Endothelial cell of umbilical vein (primary cell): ENCODE data around the gene KRTAP4-5. TPM values are rescaled to one million over a fixed set of nuclear protein-coding genes. Genes with fewer than 3 reads are reported as not detected.
"Not testable (repeated sequence)": the region's sequence is repeated elsewhere in the genome, so short reads cannot be mapped to it uniquely, and the experiment has no call there.

Source experiments
- BruUV-seq: library from RNA; stranded (reverse); fragments of 400-500 nt; replicated peaks from 2 replicates; lab custom pipeline; 2021; lab: Mats Ljungman, UMichigan
- CTCF ChIA-PET: fragments of 300-600, 350-600 bp; sonication (Branson Sonifier 250); formaldehyde crosslinking; loops from one replicate; lab custom pipeline; 2021; ENCODE audit warnings: antibody characterized with exemption, inconsistent platforms; lab: Charles Lee
- POLR2A ChIA-PET: fragments of 300-600, 350-600 bp; sonication (Branson Sonifier 250); formaldehyde crosslinking; loops from one replicate; lab custom pipeline; 2021; ENCODE audit warnings: antibody characterized with exemption, inconsistent platforms; lab: Charles Lee
- DNase-seq: peaks from one replicate; pipeline ENCODE4 v3.0.0-alpha.2; 2011; ENCODE audit warnings: low read depth, low spot score
- FAIRE-seq: peaks from 2 replicates; lab custom pipeline; 2011; peaks lifted over from hg19 to GRCh38; lab: Jason Lieb, UNC
- H2AFZ ChIP-seq: 2 replicates; pipeline ENCODE4 v1.6.0; 2012; ENCODE audit warnings: low read depth, low read length, control low read depth, inconsistent platforms
- H3K27ac ChIP-seq: 2 replicates; pipeline ENCODE4 v1.5.1; 2011; ENCODE audit warnings: low read depth, mild to moderate bottlenecking, control low read depth, low read length, moderate library complexity; ENCODE audit not compliant: insufficient read depth
- H3K27me3 ChIP-seq, 2 experiments: 2 replicates each; pipeline versions ENCODE4 v1.6.0 to v1.6.1; 2011; ENCODE audit warnings: low read length in 2 of 2, mixed read lengths in 1 of 2; ENCODE audit not compliant: control insufficient read depth in 2 of 2, insufficient read depth in 2 of 2
- H3K36me3 ChIP-seq, 2 experiments: 2 replicates in 1 of 2; 3 replicates in 1 of 2; pipeline ENCODE4 v1.5.1; 2011; ENCODE audit warnings: low read length in 2 of 2, mild to moderate bottlenecking in 1 of 2, moderate library complexity in 1 of 2; ENCODE audit not compliant: control insufficient read depth in 2 of 2, insufficient read depth in 2 of 2; ENCODE audit errors: extremely low read depth in 1 of 2
- H3K4me1 ChIP-seq: 3 replicates; pipeline ENCODE4 v1.5.1; 2011; ENCODE audit warnings: mild to moderate bottlenecking, low read length; ENCODE audit not compliant: control insufficient read depth, insufficient read depth; ENCODE audit errors: extremely low read depth
- H3K4me2 ChIP-seq: 2 replicates; pipeline ENCODE4 v1.6.1; 2011; ENCODE audit warnings: low read length, control low read depth, mixed read lengths; ENCODE audit not compliant: insufficient read depth
- H3K4me3 ChIP-seq, 3 experiments: fragments of 200-600 bp in 1 of 3; sonication (generic), shearing (Covaris generic) in 1 of 3; replicated peaks in 1 of 3; 2 replicates each; pipeline ENCODE4 v1.5.1; 2011 to 2016; ENCODE audit warnings: control low read depth in 3 of 3, low read length in 3 of 3, mild to moderate bottlenecking in 2 of 3, inconsistent platforms in 1 of 3, low read depth in 1 of 3, moderate library complexity in 1 of 3; ENCODE audit not compliant: insufficient read depth in 1 of 3
- H3K79me2 ChIP-seq: 2 replicates; pipeline ENCODE4 v1.6.0; 2012; ENCODE audit warnings: low read length, inconsistent platforms; ENCODE audit not compliant: control insufficient read depth, insufficient read depth
- H3K9ac ChIP-seq: replicated peaks from 2 replicates; pipeline ENCODE3; 2011; ENCODE audit warnings: low read length, control low read depth; ENCODE audit not compliant: insufficient read depth; ENCODE audit errors: extremely low read depth
- H3K9me1 ChIP-seq: replicated peaks from 3 replicates; pipeline ENCODE4 v1.6.0; 2011; ENCODE audit warnings: mild to moderate bottlenecking, low read length; ENCODE audit not compliant: control insufficient read depth, insufficient read depth; ENCODE audit errors: extremely low read depth
- H3K9me3 ChIP-seq: replicated peaks from 2 replicates; pipeline ENCODE4 v1.5.1; 2012; ENCODE audit warnings: low read length, inconsistent platforms; ENCODE audit not compliant: control insufficient read depth, insufficient read depth
- H4K20me1 ChIP-seq: replicated peaks from 2 replicates; pipeline ENCODE3; 2011; ENCODE audit warnings: mild to moderate bottlenecking, low read length; ENCODE audit not compliant: control insufficient read depth, insufficient read depth; ENCODE audit errors: extremely low read depth
- CTCF ChIP-seq, 2 donors: IDR thresholded peaks; 1 replicate in 1 of 2; 2 replicates in 1 of 2; pipeline ENCODE4 v1.5.1; 2011; ENCODE audit warnings: low read length in 2 of 2, mild to moderate bottlenecking in 2 of 2, moderate library complexity in 2 of 2, control low read depth in 1 of 2, inconsistent platforms in 1 of 2, low read depth in 1 of 2; ENCODE audit not compliant: insufficient read depth in 1 of 2; ENCODE audit errors: extremely low read depth in 1 of 2
- EZH2 ChIP-seq: IDR thresholded peaks from 2 replicates; pipeline ENCODE4 v1.6.1; 2012; ENCODE audit warnings: borderline replicate concordance, low read depth, mild to moderate bottlenecking, moderate library complexity, low read length, inconsistent platforms; ENCODE audit not compliant: severe bottlenecking
- FOS ChIP-seq: IDR thresholded peaks from 2 replicates; pipeline ENCODE4 v1.6.1; 2011; ENCODE audit warnings: mild to moderate bottlenecking, low read length, moderate library complexity, borderline replicate concordance; ENCODE audit not compliant: insufficient read depth
- GATA2 ChIP-seq: IDR thresholded peaks from 2 replicates; pipeline ENCODE4 v1.7.0; 2011; ENCODE audit warnings: low read depth, mild to moderate bottlenecking, moderate library complexity, mixed read lengths, low read length; ENCODE audit not compliant: insufficient read length, insufficient read depth
- JUN ChIP-seq: IDR thresholded peaks from 2 replicates; pipeline ENCODE4 v1.6.1; 2011; ENCODE audit warnings: borderline replicate concordance, low read depth; ENCODE audit not compliant: insufficient read length, insufficient read depth
- MAX ChIP-seq: IDR thresholded peaks from 2 replicates; pipeline ENCODE4 v1.6.1; 2011; ENCODE audit not compliant: insufficient read depth, insufficient read length
- MYC ChIP-seq: IDR thresholded peaks from one replicate; pipeline ENCODE4 v1.6.1; 2011; ENCODE audit warnings: mild to moderate bottlenecking, low read depth, low read length
- POLR2A ChIP-seq: IDR thresholded peaks from 2 replicates; pipeline ENCODE4 v1.6.1; 2012; ENCODE audit warnings: low read depth, mild to moderate bottlenecking, control low read depth, low read length
- POLR2AphosphoS5 ChIP-seq: IDR thresholded peaks from 2 replicates; pipeline ENCODE4 v1.6.1; 2012; ENCODE audit warnings: low read depth, mild to moderate bottlenecking, control low read depth, low read length, moderate library complexity; ENCODE audit not compliant: insufficient read depth
- dilution Hi-C: fragments of 300-500 bp; cut with MboI; formaldehyde crosslinking; loops from one replicate; pipeline ENCODE4 v1.15.0; 2019; ENCODE audit warnings: low sequenced_read_pairs; ENCODE audit not compliant: extremely low pct_ligation_motif_present
- intact Hi-C: fragments of 100-400 bp; cut with micrococcal nuclease; formaldehyde crosslinking; loops from one replicate; pipeline ENCODE4 v1.10.0; 2022
- polyA plus RNA-seq, 4 experiments: library from polyadenylated mRNA; depleted of rRNA in 3 of 4; stranded (reverse) in 3 of 4; unstranded in 1 of 4; fragments of >200 nt; gene quantifications; 2 replicates each; pipeline versions ENCODE4 v1.2.1 to v1.2.3, GENCODE V29; 2011 to 2012; ENCODE audit warnings: missing spikeins in 1 of 4
- total RNA-seq: library from RNA; stranded (reverse); gene quantifications from 2 replicates; pipeline ENCODE4 v1.2.3, GENCODE V29; 2021

The KRTAP4-5 gene
- total and polyA plus RNA-seq, 2 donors (not counting 3 experiments of a cell fraction or from before 2014, with no cell fraction given): not detected

- FAIRE-seq (no peak), DNase-seq (no peak)
- Histone ChIP-seq H3K9me1 (no peaks in the 10 kb centered on the region), H3K9ac (no peak within 1 kb of the TSS), H3K27ac (no peak within 1 kb of the TSS), H4K20me1 (no peaks in the 10 kb centered on the region), H3K36me3 (no peaks in the 10 kb centered on the region), H3K79me2 (no peaks in the 10 kb centered on the region), H3K4me2 (no peak within 1 kb of the TSS), H2AFZ (no peak within 1 kb of the TSS), H3K4me3 (no peak within 1 kb of the TSS), H3K27me3 (no peaks in the 10 kb centered on the region), H3K4me1 (no peaks in the 10 kb centered on the region), H3K9me3 (no peaks in the 10 kb centered on the region)
- dilution Hi-C loops: no loop called here
- ChIA-PET POLR2A (no interaction called here), CTCF (no interaction called here)
- TF ChIP-seq CTCF (IDR thresholded peaks at IDR 0.05; ENCODE audit: extremely low read depth in 1 of 2, insufficient read depth in 1 of 2, low read depth in 1 of 2, low read length in 2 of 2) (no peak), POLR2A (no peak), POLR2AphosphoS5 (no peak), MAX (no peak), MYC (no peak), EZH2 (no peak), JUN (no peak), FOS (no peak), GATA2 (no peak)
- intact Hi-C loops: no loop called here
- no TSS peak for BruUV-seq
These were observed 9.1 kb downstream of the KRTAP4-5 start, which contains the start of gene KRTAP4-6 for GRCh38 chr17:41140360-41141131. Gene KRTAP4-6 (minus strand): TSS chr17:41140544. CDS start chr17:41140487, 57 bp downstream.

- H4K20me1 ChIP-seq, FAIRE-seq, H3K79me2 ChIP-seq, H3K36me3 ChIP-seq, BruUV-seq, intact Hi-C loops, POLR2A ChIA-PET, dilution Hi-C loops, H3K27ac ChIP-seq, H3K4me2 ChIP-seq, H3K9me3 ChIP-seq, H3K9me1 ChIP-seq, H3K9ac ChIP-seq, CTCF ChIA-PET, H3K4me1 ChIP-seq, DNase-seq, H3K4me3 ChIP-seq, H3K27me3 ChIP-seq, H2AFZ ChIP-seq: not testable (repeated sequence)
These were observed 9.8 kb downstream of the KRTAP4-5 start for GRCh38 chr17:41139865-41140264.
